Transverse colon (tissue), 4 donors: ENCODE data around the gene GNG12.

Experiments used
- EP300 ChIP-seq: sonication (generic); formaldehyde crosslinking; IDR thresholded peaks from one replicate; pipeline ENCODE4 v1.6.1; 2017; ENCODE audit warnings: antibody characterized with exemption, low read depth
- POLR2AphosphoS5 ChIP-seq, 3 donors: sonication (generic); formaldehyde crosslinking; IDR thresholded peaks; one replicate each; pipeline ENCODE4 v1.6.1; 2016; ENCODE audit warnings: antibody characterized with exemption in 3 of 3
- TF ChIP-seq, protein P1 (sequence below), 5 experiments: fragments of 200-600 bp in 3 of 5; fragments of 450-650 bp in 2 of 5; sonication (generic) in 3 of 5; IDR thresholded peaks; 1 replicate in 2 of 5; 2 replicates in 3 of 5; pipeline ENCODE4 v1.5.1; 2016 to 2017; ENCODE audit warnings: antibody characterized with exemption in 5 of 5, inconsistent platforms in 3 of 5, mild to moderate bottlenecking in 2 of 5, moderate library complexity in 1 of 5

DNA sequence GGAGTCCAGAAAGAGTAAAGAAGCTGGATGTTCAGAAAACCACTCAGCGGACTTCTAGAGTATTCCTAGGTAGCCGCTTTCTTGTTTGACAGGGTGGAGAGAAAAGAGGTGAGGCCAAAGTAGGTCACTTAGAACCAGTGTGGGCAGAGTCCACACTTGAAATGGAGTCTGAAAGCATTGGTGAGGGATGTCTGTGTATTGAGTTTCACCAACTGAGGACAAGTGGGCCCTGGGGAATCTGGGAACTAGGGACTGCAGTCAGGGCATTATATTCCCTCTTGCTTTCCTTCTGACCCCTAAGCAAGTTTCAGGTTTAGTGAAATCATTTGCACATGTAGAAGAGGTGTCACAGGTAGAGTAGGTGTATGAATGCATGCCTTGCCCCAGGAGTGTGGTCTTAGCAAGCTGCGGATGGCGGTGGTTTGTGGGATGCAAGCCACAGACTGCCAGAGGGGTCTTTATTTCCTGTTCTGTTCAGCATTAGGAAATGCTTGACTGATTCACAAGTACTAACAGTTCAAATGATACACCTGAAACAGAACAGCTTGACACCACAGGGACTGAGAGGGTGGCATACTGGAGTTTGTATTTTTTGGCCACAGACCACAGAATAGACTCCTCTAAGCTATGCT lies 1.1 kb upstream of the GNG12 start:
- TF ChIP-seq POLR2AphosphoS5 (IDR thresholded peaks at IDR 0.05): no peak
- TF ChIP-seq EP300: no peak
- TF ChIP-seq, protein P1, sequence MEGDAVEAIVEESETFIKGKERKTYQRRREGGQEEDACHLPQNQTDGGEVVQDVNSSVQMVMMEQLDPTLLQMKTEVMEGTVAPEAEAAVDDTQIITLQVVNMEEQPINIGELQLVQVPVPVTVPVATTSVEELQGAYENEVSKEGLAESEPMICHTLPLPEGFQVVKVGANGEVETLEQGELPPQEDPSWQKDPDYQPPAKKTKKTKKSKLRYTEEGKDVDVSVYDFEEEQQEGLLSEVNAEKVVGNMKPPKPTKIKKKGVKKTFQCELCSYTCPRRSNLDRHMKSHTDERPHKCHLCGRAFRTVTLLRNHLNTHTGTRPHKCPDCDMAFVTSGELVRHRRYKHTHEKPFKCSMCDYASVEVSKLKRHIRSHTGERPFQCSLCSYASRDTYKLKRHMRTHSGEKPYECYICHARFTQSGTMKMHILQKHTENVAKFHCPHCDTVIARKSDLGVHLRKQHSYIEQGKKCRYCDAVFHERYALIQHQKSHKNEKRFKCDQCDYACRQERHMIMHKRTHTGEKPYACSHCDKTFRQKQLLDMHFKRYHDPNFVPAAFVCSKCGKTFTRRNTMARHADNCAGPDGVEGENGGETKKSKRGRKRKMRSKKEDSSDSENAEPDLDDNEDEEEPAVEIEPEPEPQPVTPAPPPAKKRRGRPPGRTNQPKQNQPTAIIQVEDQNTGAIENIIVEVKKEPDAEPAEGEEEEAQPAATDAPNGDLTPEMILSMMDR (IDR thresholded peaks at IDR 0.05): no peak
